CD4-positive, alpha-beta T cell treated with Interleukin-6 for 4 hours (primary cell): ENCODE measurements around the gene CNPY1.

ENCODE experiments used
- DNase-seq: peaks from one replicate; pipeline ENCODE4 v3.0.0-alpha.2; 2020; ENCODE audit warnings: mixed read lengths

CNPY1 gene

GRCh38 chr7:155558351-155558750, 12.0 kb upstream of the CNPY1 start:
- no peak for DNase-seq

DNA sequence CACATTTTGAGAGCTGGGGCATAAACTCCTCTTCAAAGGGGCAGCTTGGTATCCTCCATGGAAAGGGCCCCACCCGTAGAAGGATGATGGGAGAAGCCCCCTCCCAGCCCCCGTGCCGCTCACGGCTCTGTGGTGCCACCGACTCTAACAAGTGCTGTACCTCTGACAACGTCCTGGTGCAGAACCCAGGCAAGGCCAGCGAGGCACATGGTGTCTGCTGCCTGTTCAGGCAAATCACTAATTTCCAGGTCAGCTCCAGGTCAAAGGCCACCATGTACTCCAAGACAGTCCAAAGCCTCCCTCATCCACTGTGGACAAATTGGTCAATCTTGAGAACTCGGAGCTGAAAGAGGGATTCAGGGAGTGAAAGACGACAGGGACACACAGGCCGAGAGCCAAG, 11.4 kb upstream of the CNPY1 start:
- DNase-seq: no peak

DNA sequence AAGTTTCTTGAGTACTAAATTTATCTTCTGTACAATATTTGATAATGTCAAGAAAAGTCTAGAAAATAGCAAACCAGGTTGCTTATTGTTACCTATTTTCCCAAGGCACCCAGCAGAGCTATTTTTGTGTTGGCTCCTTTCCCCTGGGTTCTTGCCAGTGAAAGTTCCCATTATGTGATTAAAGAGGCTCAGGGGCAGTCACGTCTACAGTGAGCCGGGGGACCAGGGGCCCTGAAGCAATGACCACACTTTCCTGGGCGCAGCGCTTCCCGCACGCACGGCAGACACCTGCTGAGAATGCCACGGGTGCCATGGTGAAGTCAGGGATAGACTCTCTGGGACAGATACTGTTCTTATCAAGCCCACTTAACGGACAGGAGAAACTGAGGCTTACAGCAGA, 10.4 kb upstream of the CNPY1 start:
- no peak for DNase-seq

DNA sequence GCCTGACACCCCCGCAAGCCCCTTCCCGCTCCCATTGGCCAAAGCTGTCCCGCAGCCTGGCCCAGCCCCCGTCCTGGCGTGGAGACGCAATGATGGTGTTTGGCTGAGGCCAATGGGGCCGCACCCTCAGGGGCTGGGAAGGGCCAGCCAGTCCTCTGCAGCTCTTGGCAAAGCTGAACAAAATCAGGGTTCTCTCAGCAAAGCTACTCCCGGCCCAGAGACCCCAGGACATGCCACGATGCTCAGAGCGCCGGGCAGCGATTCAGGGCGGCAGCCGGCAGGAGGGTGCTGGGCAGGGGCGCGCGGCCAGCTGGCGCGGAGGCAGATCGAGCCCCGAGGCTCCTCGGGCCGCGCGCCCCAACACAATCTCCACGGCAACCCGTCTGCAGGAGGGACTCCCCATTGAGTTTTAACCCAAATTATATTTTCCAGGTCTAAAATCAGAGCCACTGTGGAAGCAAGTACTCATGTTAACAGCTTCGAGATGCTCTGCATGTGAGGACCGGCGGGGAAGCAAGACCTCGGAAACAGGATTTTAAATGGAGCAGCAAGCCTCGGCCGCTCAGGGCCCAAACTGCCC, 8.8 kb upstream of the CNPY1 start:
- no peak for DNase-seq

- DNase-seq: no peak
Measured at GRCh38 chr7:155553871-155554270, 7.5 kb upstream of the CNPY1 start.

GRCh38 chr7:155551785-155552611, 5.6 kb upstream of the CNPY1 start:
- DNase-seq: no peak

GRCh38 chr7:155550916-155551315, 4.6 kb upstream of the CNPY1 start:
- no peak for DNase-seq

DNA sequence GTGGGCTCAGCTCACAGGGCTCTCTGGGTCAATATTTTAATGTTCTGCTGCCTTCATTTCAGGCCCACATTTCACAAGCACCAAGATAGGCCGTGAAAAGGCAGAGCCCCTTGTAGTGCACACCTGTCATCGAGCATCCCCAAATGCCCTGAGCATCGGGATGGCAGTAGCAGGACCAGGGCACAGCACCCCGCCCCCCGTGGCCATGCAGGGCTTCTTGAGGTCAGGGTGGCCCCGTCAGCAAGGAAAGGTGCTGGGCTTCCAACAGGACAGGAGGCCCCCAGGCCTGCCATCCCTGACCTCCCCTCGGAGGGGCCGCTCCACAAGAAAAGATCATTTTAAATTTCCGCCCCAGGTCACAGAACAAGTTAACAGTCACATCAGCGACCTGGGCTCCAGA, 2.9 kb upstream of the CNPY1 start:
- DNase-seq: no peak

- no peak for DNase-seq
Measured at GRCh38 chr7:155547161-155547791, 917 bp upstream of the CNPY1 start.

DNA sequence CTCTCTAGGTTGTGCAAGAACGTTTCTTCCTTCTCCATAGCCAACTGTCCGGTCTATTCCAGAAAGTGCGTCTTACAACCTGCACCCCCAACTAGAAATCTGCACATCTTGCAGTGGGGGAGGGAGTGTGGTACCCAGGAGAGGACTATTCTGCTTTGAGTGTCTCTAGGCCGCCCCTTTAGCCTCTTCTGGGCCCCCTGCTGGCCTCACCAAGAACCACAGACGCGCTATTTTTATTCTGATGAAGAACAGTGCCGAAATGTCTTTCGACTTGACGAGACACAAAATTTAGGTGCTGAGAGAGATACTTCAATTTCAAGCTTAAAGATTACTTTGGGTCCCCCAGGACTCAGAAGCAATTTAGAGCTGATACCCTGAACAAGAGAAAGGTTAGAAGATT, 1.0 kb downstream of the CNPY1 start:
- DNase-seq: no peak

GRCh38 chr7:155544485-155544884, 1.9 kb downstream of the CNPY1 start:
- DNase-seq: no peak

GRCh38 chr7:155543926-155544325, 2.4 kb downstream of the CNPY1 start:
- DNase-seq: no peak

DNA sequence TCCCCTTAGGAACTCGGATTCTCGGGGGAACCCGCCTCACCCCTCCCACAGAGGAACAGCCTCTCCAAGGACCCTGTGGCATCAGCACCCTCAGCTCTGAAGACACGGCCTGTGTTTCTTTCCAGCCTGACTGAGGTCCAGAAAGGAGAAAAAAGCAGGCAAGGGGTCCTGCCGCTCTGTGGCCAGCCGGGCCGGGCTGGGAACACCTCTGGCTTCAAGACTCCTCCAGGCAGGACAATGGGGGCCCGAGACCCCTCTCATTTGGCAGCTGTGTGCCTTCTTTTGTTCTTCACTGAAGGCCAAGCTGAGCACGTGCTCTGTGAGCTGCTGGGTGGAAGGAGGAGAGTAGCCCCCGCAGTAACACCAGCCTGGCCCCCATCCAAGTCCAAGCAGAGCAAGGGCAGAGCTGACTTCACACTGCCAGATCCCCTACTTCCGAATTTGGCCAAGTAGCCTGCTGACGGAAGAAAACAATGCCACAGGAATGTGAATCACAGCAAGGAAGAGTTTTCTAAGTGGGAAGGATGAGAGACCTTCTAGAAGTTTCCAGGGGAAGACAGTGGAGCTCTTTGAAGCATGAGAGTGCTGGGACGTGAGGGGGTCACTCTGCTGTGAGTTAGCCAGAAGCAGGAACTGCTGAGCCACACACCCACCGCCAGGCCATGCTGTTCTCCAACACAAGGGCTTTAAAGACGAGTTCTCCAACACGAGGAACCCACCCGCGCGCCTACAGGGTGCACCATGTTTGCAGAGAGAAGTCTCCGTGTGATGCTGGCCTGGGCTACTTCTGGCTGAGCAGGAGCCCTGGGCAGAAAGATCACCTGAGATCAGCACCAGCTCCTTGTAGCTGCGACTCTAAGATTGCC, 3.1 kb downstream of the CNPY1 start:
- DNase-seq: no peak

DNA sequence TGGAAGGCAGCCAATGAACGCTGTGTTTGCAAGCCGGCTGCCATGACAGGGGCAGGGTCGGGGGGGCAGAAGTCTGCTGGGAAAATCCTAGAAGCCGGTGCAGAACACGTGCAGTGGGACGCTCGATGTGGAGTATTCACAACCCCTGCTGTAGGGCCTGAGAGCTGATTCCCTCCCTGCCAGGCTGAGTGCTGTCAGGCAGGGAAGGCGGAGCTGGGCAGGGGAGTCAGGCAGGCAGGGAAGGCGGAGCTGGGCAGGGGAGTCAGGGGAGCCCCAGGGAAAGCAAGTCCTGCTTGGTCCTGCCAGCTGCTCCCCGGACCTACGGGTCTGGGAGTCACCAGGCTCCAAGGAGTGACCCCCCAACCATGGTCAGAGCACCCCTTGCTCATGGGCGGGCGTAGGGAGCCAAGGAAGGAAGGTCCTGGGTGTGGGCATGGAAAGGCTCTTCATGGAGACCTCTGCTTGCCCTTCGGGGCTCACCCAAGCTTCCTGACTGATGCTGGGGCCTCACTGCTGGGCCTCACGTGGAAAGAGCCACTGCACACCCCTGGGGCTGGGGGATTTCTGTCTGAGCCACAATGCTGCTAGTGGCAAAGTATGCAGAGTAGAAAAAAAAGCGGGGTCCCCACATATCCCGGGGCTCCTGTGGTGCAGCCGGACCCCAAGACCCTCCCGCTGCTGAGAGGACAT, 4.2 kb downstream of the CNPY1 start:
- DNase-seq: no peak

DNA sequence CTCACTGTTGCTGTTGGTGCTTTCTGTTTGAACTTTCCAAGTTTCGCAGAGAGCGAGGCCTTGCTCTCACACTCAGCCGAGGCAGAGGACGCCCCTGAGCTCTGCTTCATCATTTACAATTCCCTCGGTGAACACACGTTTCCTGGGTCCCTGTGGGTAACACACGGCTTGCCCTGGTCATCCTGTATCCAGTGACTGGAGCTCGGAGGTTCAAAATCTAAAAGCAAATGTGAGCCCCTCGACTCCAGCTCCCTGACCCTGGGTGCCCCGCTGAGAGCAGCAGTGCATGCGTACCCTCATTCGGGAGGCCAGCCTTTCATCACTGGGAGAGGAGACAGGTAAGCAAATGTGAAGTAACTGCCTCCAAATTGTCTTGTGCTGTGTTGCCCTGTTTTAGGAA, 5.8 kb downstream of the CNPY1 start:
- DNase-seq: no peak

DNA sequence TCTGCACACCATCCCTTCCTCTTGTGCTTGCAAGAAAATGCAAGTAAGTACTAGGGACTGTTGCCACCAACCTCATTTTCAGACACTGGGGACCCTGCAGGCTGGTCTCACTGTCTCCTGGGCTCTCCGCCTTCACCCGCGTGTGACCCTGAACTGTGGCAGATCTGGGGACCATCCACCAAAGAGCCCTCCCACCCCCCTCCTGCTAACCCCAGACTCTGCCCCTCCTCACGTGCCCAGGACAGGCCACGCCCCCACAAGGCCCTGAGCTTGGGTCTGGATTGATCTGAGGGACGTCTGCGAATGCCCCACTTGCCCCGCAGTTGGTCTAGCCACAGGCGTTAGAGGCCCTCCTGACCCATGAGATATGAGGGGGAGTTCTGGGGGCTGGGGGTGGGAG, 8.1 kb downstream of the CNPY1 start:
- DNase-seq: no peak

DNA sequence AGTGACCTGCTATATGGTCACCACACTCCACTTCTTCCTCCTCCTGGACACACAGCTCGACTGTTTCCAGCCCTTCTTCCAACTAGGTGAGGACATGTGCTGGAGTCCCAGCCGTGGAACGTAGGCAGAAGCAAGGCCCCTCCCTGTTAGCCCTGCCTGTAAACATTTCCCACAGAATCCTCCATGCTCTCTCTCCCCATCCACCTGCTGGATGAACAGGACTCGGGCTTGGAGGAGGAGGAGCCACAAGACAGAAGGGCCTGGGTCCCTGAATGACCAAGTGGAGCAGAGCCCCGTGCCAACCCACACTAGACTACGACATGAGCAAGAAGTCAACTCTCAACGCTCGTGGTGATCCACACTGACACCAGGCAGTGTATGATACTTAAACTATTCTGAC, 9.9 kb downstream of the CNPY1 start:
- DNase-seq: no peak

GRCh38 chr7:155534691-155535090, 11.7 kb downstream of the CNPY1 start:
- DNase-seq: no peak

- DNase-seq: peak; percentile 16
Measured at GRCh38 chr7:155533827-155534690, 12.3 kb downstream of the CNPY1 start.

- DNase-seq: no peak
Measured at GRCh38 chr7:155533120-155533826, 13.1 kb downstream of the CNPY1 start.

DNA sequence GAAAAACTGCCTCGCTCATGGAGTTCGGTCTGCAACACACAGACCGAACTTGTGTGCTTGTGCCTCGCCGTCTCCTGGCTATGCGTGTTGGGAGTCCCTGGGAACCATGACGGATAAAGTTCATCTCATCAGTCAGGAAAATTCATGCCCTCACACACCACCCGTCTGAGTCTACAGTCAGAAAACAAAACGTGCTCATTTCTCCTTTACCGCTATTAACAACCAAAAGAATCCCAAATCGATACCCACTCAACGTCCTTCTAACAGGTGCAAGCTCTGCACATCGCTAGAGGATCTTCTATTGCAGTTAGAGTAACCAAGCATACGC, 13.6 kb downstream of the CNPY1 start:
- no peak for DNase-seq
